Measurements from ENCODE around the gene ADNP2.

The ADNP2 gene

GRCh38 chr18:80145196-80145804 is 36.2 kb downstream of the ADNP2 start:
- H3K27me3 ChIP-seq (ENCODE audit: control insufficient read depth in 1 of 2, insufficient read depth in 2 of 2, low read length in 2 of 2): no peaks in the 10 kb centered on the region
- H3K27ac ChIP-seq (ENCODE audit: low read length): no peak overlapping the region
- H3K36me3 ChIP-seq (ENCODE audit: control insufficient read depth in 2 of 2, insufficient read depth in 2 of 2, low read length in 2 of 2): peaks cover 5 to 8% of the 10 kb centered on the region in 2 donors
- no peak overlapping the region for H3K9ac ChIP-seq (ENCODE audit: low read length in 2 of 2)
- no peaks in the 10 kb centered on the region for H3K9me3 ChIP-seq (ENCODE audit: control insufficient read depth in 2 of 2, low read length in 2 of 2)
- peaks cover 9% of the 10 kb centered on the region for H3K4me1 ChIP-seq (ENCODE audit: control insufficient read depth, insufficient read depth, low read length)
- no peak overlapping the region for H3K4me3 ChIP-seq (ENCODE audit: low read length in 2 of 2)

- Histone ChIP-seq H3K4me1 (ENCODE audit: control insufficient read depth, insufficient read depth, low read length) (peaks cover 9% of the 10 kb centered on the region), H3K36me3 (ENCODE audit: control insufficient read depth in 2 of 2, insufficient read depth in 2 of 2, low read length in 2 of 2) (peaks cover 0 to 5% of the 10 kb centered on the region in 2 donors), H3K27me3 (ENCODE audit: control insufficient read depth in 1 of 2, insufficient read depth in 2 of 2, low read length in 2 of 2) (no peaks in the 10 kb centered on the region), H3K9ac (ENCODE audit: low read length in 2 of 2) (peak overlapping the region; percentile 47), H3K9me3 (ENCODE audit: control insufficient read depth in 2 of 2, low read length in 2 of 2) (no peaks in the 10 kb centered on the region), H3K4me3 (ENCODE audit: low read length in 2 of 2) (peak overlapping the region; percentile 78 to 88), H3K27ac (ENCODE audit: low read length) (no peak overlapping the region)
Measured at GRCh38 chr18:80147037-80147417, 38.0 kb downstream of the ADNP2 start.

GRCh38 chr18:80147418-80148325 is 38.6 kb downstream of the ADNP2 start:
- Histone ChIP-seq H3K4me1 (ENCODE audit: control insufficient read depth, insufficient read depth, low read length) (peaks cover 9% of the 10 kb centered on the region), H3K9ac (ENCODE audit: low read length in 2 of 2) (peak overlapping the region; percentile 47 to 68), H3K27me3 (ENCODE audit: control insufficient read depth in 1 of 2, insufficient read depth in 2 of 2, low read length in 2 of 2) (no peaks in the 10 kb centered on the region), H3K36me3 (ENCODE audit: control insufficient read depth in 2 of 2, insufficient read depth in 2 of 2, low read length in 2 of 2) (peaks cover 0 to 5% of the 10 kb centered on the region in 2 donors), H3K9me3 (ENCODE audit: control insufficient read depth in 2 of 2, low read length in 2 of 2) (no peaks in the 10 kb centered on the region), H3K27ac (ENCODE audit: low read length) (no peak overlapping the region), H3K4me3 (ENCODE audit: low read length in 2 of 2) (peak overlapping the region; percentile 78 to 88)

GRCh38 chr18:80148326-80149199 is 39.5 kb downstream of the ADNP2 start:
- Histone ChIP-seq H3K9me3 (ENCODE audit: control insufficient read depth in 2 of 2, low read length in 2 of 2) (no peaks in the 10 kb centered on the region), H3K4me3 (ENCODE audit: low read length in 2 of 2) (peak overlapping the region; percentile 78 to 88), H3K27me3 (ENCODE audit: control insufficient read depth in 1 of 2, insufficient read depth in 2 of 2, low read length in 2 of 2) (no peaks in the 10 kb centered on the region), H3K36me3 (ENCODE audit: control insufficient read depth in 2 of 2, insufficient read depth in 2 of 2, low read length in 2 of 2) (peaks cover 0 to 5% of the 10 kb centered on the region in 2 donors), H3K4me1 (ENCODE audit: control insufficient read depth, insufficient read depth, low read length) (peaks cover 9% of the 10 kb centered on the region), H3K9ac (ENCODE audit: low read length in 2 of 2) (peak overlapping the region; percentile 47 to 68), H3K27ac (ENCODE audit: low read length) (no peak overlapping the region)

GRCh38 chr18:80149667-80150066 is 40.6 kb downstream of the ADNP2 start:
- Histone ChIP-seq H3K9me3 (ENCODE audit: control insufficient read depth in 2 of 2, low read length in 2 of 2) (no peaks in the 10 kb centered on the region), H3K4me3 (ENCODE audit: low read length in 2 of 2) (no peak overlapping the region), H3K4me1 (ENCODE audit: control insufficient read depth, insufficient read depth, low read length) (peaks cover 9% of the 10 kb centered on the region), H3K27ac (ENCODE audit: low read length) (no peak overlapping the region), H3K36me3 (ENCODE audit: control insufficient read depth in 2 of 2, insufficient read depth in 2 of 2, low read length in 2 of 2) (peaks cover 0 to 5% of the 10 kb centered on the region in 2 donors), H3K9ac (ENCODE audit: low read length in 2 of 2) (no peak overlapping the region), H3K27me3 (ENCODE audit: control insufficient read depth in 1 of 2, insufficient read depth in 2 of 2, low read length in 2 of 2) (no peaks in the 10 kb centered on the region)

- no peak overlapping the region for H3K27ac ChIP-seq (ENCODE audit: low read length)
- no peaks in the 10 kb centered on the region for H3K4me1 ChIP-seq (ENCODE audit: control insufficient read depth, insufficient read depth, low read length)
- no peaks in the 10 kb centered on the region for H3K27me3 ChIP-seq (ENCODE audit: control insufficient read depth in 1 of 2, insufficient read depth in 2 of 2, low read length in 2 of 2)
- no peaks in the 10 kb centered on the region for H3K9me3 ChIP-seq (ENCODE audit: control insufficient read depth in 2 of 2, low read length in 2 of 2)
- no peak overlapping the region for H3K4me3 ChIP-seq (ENCODE audit: low read length in 2 of 2)
- H3K9ac ChIP-seq (ENCODE audit: low read length in 2 of 2): no peak overlapping the region
- H3K36me3 ChIP-seq (ENCODE audit: control insufficient read depth in 2 of 2, insufficient read depth in 2 of 2, low read length in 2 of 2): no peaks in the 10 kb centered on the region
Measured at GRCh38 chr18:80154293-80154692, 45.2 kb downstream of the ADNP2 start.

GRCh38 chr18:80157708-80158343 is 48.8 kb downstream of the ADNP2 start:
- H3K27me3 ChIP-seq (ENCODE audit: control insufficient read depth in 1 of 2, insufficient read depth in 2 of 2, low read length in 2 of 2): no peaks in the 10 kb centered on the region
- H3K27ac ChIP-seq (ENCODE audit: low read length): no peak overlapping the region
- H3K9me3 ChIP-seq (ENCODE audit: control insufficient read depth in 2 of 2, low read length in 2 of 2): no peaks in the 10 kb centered on the region
- no peak overlapping the region for H3K4me3 ChIP-seq (ENCODE audit: low read length in 2 of 2)
- no peak overlapping the region for H3K9ac ChIP-seq (ENCODE audit: low read length in 2 of 2)
- H3K36me3 ChIP-seq (ENCODE audit: control insufficient read depth in 2 of 2, insufficient read depth in 2 of 2, low read length in 2 of 2): no peaks in the 10 kb centered on the region
- peaks cover 4% of the 10 kb centered on the region for H3K4me1 ChIP-seq (ENCODE audit: control insufficient read depth, insufficient read depth, low read length)

GRCh38 chr18:80158365-80158764 is 49.3 kb downstream of the ADNP2 start:
- Histone ChIP-seq H3K27ac (ENCODE audit: low read length) (no peak overlapping the region), H3K4me1 (ENCODE audit: control insufficient read depth, insufficient read depth, low read length) (peaks cover 4% of the 10 kb centered on the region), H3K36me3 (ENCODE audit: control insufficient read depth in 2 of 2, insufficient read depth in 2 of 2, low read length in 2 of 2) (no peaks in the 10 kb centered on the region), H3K9me3 (ENCODE audit: control insufficient read depth in 2 of 2, low read length in 2 of 2) (no peaks in the 10 kb centered on the region), H3K4me3 (ENCODE audit: low read length in 2 of 2) (no peak overlapping the region), H3K9ac (ENCODE audit: low read length in 2 of 2) (no peak overlapping the region), H3K27me3 (ENCODE audit: control insufficient read depth in 1 of 2, insufficient read depth in 2 of 2, low read length in 2 of 2) (no peaks in the 10 kb centered on the region)

- no peak overlapping the region for H3K27ac ChIP-seq (ENCODE audit: low read length)
- peak overlapping the region in 1 of 2 donors; percentile 54 for H3K4me3 ChIP-seq (ENCODE audit: low read length in 2 of 2)
- H3K27me3 ChIP-seq (ENCODE audit: control insufficient read depth in 1 of 2, insufficient read depth in 2 of 2, low read length in 2 of 2): no peaks in the 10 kb centered on the region
- H3K9me3 ChIP-seq (ENCODE audit: control insufficient read depth in 2 of 2, low read length in 2 of 2): no peaks in the 10 kb centered on the region
- H3K9ac ChIP-seq (ENCODE audit: low read length in 2 of 2): no peak overlapping the region
- peaks cover 4% of the 10 kb centered on the region for H3K4me1 ChIP-seq (ENCODE audit: control insufficient read depth, insufficient read depth, low read length)
- H3K36me3 ChIP-seq (ENCODE audit: control insufficient read depth in 2 of 2, insufficient read depth in 2 of 2, low read length in 2 of 2): no peaks in the 10 kb centered on the region
Measured at GRCh38 chr18:80159713-80160636, 50.9 kb downstream of the ADNP2 start.
